Activated CD4-positive, alpha-beta T cell treated with anti-CD3 and anti-CD28 coated beads, Interleukin-10, Interleukin-2, amounts not matched to agents 100 ng/mL and 50 ng/mL, durations not matched to agents 16 hours and 8 hours (primary cell): ENCODE results near the gene CEP97.

ENCODE experiments used
- DNase-seq: peaks from one replicate; pipeline ENCODE4 v3.0.0-alpha.2; 2020

The CEP97 gene

DNA sequence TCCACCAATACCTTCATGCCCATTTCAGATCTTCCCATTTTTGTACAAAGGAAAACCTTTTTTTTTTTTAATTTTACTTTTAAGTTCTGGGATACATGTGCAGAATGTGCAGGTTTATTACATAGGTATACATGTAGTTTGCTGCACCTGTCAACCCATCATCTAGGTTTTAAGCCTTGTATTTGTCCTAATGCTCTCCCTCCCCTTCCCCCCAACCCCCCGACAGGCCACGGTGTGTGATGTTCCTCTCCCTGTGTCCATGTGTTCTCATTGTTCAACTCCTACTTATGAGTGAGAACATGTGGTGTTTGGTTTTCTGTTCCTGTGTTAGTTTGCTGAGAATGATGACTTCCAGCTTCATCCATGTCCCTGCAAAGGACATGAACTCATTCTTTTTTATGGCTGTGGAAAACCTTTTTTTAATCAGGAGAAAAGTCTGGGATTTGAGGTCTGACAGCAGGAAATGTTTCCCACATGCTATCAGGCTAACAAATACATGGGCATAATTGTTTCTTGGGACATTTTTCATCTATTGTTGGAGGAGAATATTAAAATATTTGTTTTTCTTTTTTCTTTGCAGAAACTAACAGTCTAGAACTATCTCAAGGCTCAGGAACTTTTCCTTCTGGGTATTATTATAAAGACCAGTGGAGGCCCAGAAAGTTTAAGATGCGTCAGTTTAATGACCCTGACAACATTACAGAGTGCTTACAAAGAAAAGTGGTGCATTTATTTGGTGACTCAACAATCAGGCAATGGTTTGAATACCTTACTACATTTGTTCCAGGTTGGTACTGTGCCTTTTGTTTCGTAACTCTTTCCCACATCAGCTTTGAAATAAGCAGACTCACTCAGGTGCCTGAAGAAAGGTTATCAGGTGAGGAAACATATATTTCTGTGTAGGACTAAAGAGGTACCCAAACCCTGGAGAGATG is 92.1 kb downstream of the CEP97 start:
- DNase-seq = no peak

DNA sequence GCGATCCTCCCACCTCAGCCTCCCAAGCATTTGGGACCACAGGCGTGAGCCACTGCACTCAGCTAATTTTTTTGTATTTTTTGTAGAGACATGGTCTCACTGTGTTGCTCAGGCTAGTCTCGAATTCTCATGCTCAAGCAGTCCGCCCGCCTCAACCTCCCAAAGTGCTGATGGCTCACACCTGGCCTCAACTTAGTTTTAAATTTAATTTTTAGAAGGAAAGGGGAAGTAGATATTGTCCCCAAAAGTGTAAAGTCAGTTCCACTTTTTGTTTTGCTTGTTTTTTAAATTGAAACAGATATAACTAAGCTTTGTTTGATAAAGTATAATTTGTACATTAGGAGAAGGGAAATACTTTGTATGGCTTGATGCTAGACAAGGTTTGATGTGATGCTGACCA is 93.6 kb downstream of the CEP97 start:
- DNase-seq = no peak

DNA sequence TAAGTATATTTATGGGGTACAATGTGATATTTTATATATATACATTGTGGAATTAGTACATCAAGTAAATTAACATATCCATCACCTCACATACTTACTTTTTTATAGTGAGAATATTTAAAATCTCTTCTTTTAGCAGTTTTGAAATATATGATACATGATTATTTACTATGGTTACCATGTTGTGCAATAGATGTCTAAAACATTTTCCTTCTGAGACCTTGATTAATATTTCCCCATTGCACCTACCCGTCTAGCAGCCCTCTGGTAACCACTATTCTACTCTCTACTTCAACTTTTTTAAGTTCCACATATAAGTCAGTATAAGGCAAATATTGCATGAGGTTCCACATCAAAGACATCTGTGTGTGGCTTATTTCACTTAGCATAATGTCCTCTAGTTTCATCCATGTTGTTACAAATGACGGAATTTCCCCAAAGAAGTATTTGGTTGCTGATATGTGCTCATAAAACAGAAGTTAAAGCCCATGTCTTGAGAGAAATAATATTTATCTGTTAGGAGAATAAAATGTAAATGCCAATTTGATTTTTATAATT is 95.3 kb downstream of the CEP97 start:
- DNase-seq = no peak
